Measurements from ENCODE around the gene ADD3. TPM values are rescaled to one million over a fixed set of nuclear protein-coding genes. Genes with fewer than 3 reads are reported as not detected.
"Not testable (repeated sequence)": the region's sequence is repeated elsewhere in the genome, so short reads cannot be mapped to it uniquely, and the experiment has no call there.

ADD3 gene
- total and polyA plus RNA-seq, 5 donors = 47.4 to 146 (median 122) TPM

DNA sequence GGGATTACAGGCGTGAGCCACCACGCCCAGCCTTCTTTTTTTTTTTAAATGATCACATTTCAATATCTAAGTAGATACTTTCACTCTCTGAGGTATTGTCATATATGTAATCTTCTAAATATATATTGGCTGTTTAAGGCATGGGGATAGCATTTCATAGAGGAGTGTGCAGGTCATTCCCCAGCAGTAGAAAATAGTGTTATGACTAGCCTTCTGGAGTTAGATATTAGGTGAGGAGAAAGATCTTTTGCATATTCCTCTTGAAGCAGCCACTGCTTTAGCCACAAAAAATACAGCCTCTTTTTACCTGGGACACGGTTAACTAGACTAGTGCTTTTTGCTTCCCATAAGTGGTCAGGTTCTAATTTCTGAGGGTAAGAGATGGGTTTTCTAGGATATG is 28.9 kb downstream of the ADD3 start:
- Histone ChIP-seq H3K9me3 (ENCODE audit: control insufficient read depth, low read length) (no peaks in the 10 kb centered on the region), H3K4me3 (ENCODE audit: low read length) (no peak overlapping the region), H3K27ac (ENCODE audit: low read length) (no peak overlapping the region), H3K27me3 (ENCODE audit: control insufficient read depth, insufficient read depth) (no peaks in the 10 kb centered on the region), H3K4me1 (ENCODE audit: control insufficient read depth, insufficient read depth, low read length) (peaks cover 13% of the 10 kb centered on the region)
- ATAC-seq (no peak), DNase-seq (no peak)
- intact Hi-C loops (cut with DNase I) = loop anchor here in 1 of 4 donors (10.0 kb wide), 1 partner anchor 98 kb away; no protein-coding TSS in a partner anchor
- WGBS = 91% methylated on average over 3 of the region's 3 CpGs

DNA sequence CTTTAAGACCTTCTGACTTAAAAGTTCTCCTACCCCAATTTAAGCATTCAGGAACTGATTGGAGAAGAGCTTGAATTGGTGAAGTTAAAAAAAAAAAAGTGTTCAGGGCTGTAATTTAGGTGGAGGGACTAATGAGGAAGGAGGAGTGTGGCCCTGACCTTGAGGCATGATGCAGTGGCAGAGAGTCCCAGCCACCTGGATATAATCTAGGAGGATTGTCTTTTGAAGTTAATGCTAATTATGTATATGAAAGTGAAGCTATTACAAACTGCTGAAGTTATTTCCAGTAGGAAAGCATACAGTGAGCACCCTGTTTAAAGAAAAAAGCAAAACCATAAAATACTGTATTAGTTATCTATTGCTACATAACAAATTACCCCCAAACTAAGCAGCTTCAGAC is 31.5 kb downstream of the ADD3 start:
- no peak for ATAC-seq
- intact Hi-C loops (cut with DNase I) = loop anchor here in 1 of 4 donors (10.0 kb wide), 1 partner anchor 96 kb away; no protein-coding TSS in a partner anchor
- peaks cover 11% of the 10 kb centered on the region for H3K4me1 ChIP-seq (ENCODE audit: control insufficient read depth, insufficient read depth, low read length)

GRCh38 chr10:110040108-110040507 is 32.3 kb downstream of the ADD3 start:
- DNase-seq = no peak
- ATAC-seq = no peak
- WGBS = 79% methylated on average over 1 of the region's 1 CpG
- no peaks in the 10 kb centered on the region for H3K27me3 ChIP-seq (ENCODE audit: control insufficient read depth, insufficient read depth)
- H3K9me3 ChIP-seq (ENCODE audit: control insufficient read depth, low read length) = no peaks in the 10 kb centered on the region
- no peak overlapping the region for H3K27ac ChIP-seq (ENCODE audit: low read length)
- H3K4me1 ChIP-seq (ENCODE audit: control insufficient read depth, insufficient read depth, low read length) = peaks cover 10% of the 10 kb centered on the region
- H3K4me3 ChIP-seq (ENCODE audit: low read length) = no peak overlapping the region
- intact Hi-C loops (cut with DNase I) = no loop called here

More for the DNA sequence above, 31.5 kb downstream of the ADD3 start:
- H3K27ac ChIP-seq (ENCODE audit: low read length) = no peak overlapping the region
- no peaks in the 10 kb centered on the region for H3K27me3 ChIP-seq (ENCODE audit: control insufficient read depth, insufficient read depth)
- no peaks in the 10 kb centered on the region for H3K9me3 ChIP-seq (ENCODE audit: control insufficient read depth, low read length)
- H3K4me3 ChIP-seq (ENCODE audit: low read length) = no peak overlapping the region
- no peak for DNase-seq

DNA sequence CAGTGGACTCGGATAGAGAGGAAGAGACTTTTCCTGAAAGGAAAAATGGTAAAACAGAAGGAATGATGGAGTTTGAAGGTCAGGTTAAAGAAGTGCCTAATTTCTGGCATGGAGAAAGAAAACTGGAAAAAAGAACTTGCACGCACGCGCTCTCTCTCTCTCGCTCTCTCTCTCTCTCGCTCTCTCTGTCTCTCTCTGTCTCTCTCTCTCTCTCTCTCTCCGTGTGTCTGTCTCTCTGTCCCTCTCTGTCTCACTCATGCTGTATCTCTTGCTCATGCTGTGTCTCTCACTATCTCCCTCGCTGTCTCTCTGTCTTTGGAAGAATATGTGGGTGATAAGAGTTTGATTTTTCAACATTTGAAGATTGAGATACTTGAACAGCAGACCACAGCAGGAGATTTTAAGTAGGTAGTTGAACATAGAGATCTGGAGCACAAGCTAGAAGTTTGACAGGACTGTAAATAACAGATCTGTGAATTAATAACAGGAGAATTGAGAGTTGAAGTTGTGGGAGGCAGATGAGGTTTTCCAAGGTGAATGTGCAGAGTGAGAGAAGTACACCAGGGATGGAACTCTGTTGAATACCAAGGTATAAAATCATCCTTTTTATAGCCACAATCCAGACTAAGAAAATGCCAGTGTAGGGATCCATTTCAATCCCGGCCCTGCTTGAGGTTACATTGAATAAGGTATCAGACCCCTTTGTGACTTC is 33.1 kb downstream of the ADD3 start:
- no peak for DNase-seq
- Histone ChIP-seq H3K4me1 (ENCODE audit: control insufficient read depth, insufficient read depth, low read length) (peaks cover 7% of the 10 kb centered on the region), H3K27me3 (ENCODE audit: control insufficient read depth, insufficient read depth) (no peaks in the 10 kb centered on the region), H3K9me3 (ENCODE audit: control insufficient read depth, low read length) (no peaks in the 10 kb centered on the region), H3K27ac (ENCODE audit: low read length) (no peak overlapping the region), H3K4me3 (ENCODE audit: low read length) (no peak overlapping the region)
- intact Hi-C loops (cut with DNase I) = no loop called here
- WGBS = 83% methylated on average over 9 of the region's 9 CpGs
- ATAC-seq = no peak

GRCh38 chr10:110041479-110041829 is 33.7 kb downstream of the ADD3 start:
- peaks cover 7% of the 10 kb centered on the region for H3K4me1 ChIP-seq (ENCODE audit: control insufficient read depth, insufficient read depth, low read length)
- WGBS = 61% methylated on average over 3 of the region's 3 CpGs
- H3K9me3 ChIP-seq (ENCODE audit: control insufficient read depth, low read length) = no peaks in the 10 kb centered on the region
- H3K4me3 ChIP-seq (ENCODE audit: low read length) = no peak overlapping the region
- no peaks in the 10 kb centered on the region for H3K27me3 ChIP-seq (ENCODE audit: control insufficient read depth, insufficient read depth)
- ATAC-seq (no peak), DNase-seq (no peak)
- intact Hi-C loops (cut with DNase I) = no loop called here
- H3K27ac ChIP-seq (ENCODE audit: low read length) = no peak overlapping the region

DNA sequence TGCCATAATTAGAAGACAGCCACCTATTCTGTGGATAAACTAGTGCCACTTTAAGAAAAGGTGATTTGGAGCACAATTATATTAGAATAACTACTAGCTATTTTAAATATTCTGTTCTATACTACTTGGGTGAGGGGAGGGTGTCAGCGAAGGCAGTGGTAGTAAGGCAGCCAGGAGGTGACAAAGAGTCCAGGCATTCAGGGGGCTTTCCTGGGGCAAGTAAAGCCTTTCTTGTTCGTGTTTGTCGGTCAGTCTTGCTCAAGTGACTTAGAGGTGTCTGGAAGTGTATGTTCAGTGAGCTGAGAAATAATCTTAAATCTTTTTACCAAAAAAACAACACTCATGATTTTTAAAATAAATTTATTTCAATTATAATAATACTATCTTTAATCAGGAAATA is 34.4 kb downstream of the ADD3 start:
- DNase-seq (no peak), ATAC-seq (no peak)
- H3K4me3 ChIP-seq (ENCODE audit: low read length) = no peak overlapping the region
- intact Hi-C loops (cut with DNase I) = no loop called here
- H3K27ac ChIP-seq (ENCODE audit: low read length) = no peak overlapping the region
- H3K9me3 ChIP-seq (ENCODE audit: control insufficient read depth, low read length) = no peaks in the 10 kb centered on the region
- 39% methylated on average over 3 of the region's 3 CpGs for WGBS
- no peaks in the 10 kb centered on the region for H3K27me3 ChIP-seq (ENCODE audit: control insufficient read depth, insufficient read depth)
- peaks cover 5% of the 10 kb centered on the region for H3K4me1 ChIP-seq (ENCODE audit: control insufficient read depth, insufficient read depth, low read length)

- intact Hi-C loops (cut with DNase I) = no loop called here
- H3K9me3 ChIP-seq (ENCODE audit: control insufficient read depth, low read length) = no peaks in the 10 kb centered on the region
- DNase-seq (no peak), ATAC-seq (no peak)
- no peaks in the 10 kb centered on the region for H3K27me3 ChIP-seq (ENCODE audit: control insufficient read depth, insufficient read depth)
- no peak overlapping the region for H3K27ac ChIP-seq (ENCODE audit: low read length)
- peaks cover 5% of the 10 kb centered on the region for H3K4me1 ChIP-seq (ENCODE audit: control insufficient read depth, insufficient read depth, low read length)
- no peak overlapping the region for H3K4me3 ChIP-seq (ENCODE audit: low read length)
- 89% methylated on average over 4 of the region's 4 CpGs for WGBS
Measured at GRCh38 chr10:110042891-110043290, 35.1 kb downstream of the ADD3 start.

DNA sequence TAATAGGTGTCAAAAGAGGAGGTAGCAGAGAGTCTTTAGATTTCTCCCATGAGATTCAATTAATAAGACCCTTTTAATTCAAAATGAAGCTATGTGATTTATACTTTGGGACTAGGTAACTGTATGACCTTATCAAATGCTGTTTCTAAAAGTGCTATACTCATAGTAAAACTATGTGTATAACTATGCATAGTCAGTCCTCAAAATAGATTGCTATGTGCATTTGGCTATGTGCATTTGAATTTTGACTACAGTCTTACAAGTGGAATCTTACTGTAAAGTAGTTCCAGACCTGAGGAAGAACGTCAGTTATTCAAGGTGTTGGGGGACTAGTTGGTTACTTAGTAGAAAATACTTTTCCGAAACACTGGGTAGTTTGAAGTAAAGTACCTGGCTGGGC is 36.9 kb downstream of the ADD3 start:
- Histone ChIP-seq H3K4me3 (ENCODE audit: low read length) (no peak overlapping the region), H3K4me1 (ENCODE audit: control insufficient read depth, insufficient read depth, low read length) (peaks cover 3% of the 10 kb centered on the region), H3K27ac (ENCODE audit: low read length) (no peak overlapping the region), H3K27me3 (ENCODE audit: control insufficient read depth, insufficient read depth) (no peaks in the 10 kb centered on the region), H3K9me3 (ENCODE audit: control insufficient read depth, low read length) (no peaks in the 10 kb centered on the region)
- 89% methylated on average over 2 of the region's 2 CpGs for WGBS
- ATAC-seq (no peak), DNase-seq (no peak)
- intact Hi-C loops (cut with DNase I) = no loop called here

DNA sequence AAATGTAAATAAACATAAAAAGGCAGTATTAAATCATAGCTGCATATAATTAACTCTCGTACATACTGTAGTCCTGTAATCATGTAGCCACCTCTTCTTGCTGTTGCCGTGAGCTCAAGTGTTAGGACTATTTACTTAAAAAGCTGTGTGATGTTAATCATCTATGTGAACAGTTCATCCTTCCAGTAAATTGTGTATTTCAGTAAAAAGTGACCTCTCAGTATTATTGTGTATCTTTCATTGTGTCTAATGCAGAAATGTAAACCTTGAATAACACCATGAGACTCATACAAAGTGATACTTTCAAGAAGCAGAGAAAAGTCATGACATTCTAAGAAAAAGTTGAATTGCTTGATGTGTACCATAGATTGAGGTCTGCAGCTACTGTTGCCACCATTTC is 38.0 kb downstream of the ADD3 start:
- DNase-seq (no peak), ATAC-seq (no peak)
- Histone ChIP-seq H3K4me3 (ENCODE audit: low read length) (no peak overlapping the region), H3K9me3 (ENCODE audit: control insufficient read depth, low read length) (no peaks in the 10 kb centered on the region), H3K4me1 (ENCODE audit: control insufficient read depth, insufficient read depth, low read length) (no peaks in the 10 kb centered on the region), H3K27ac (ENCODE audit: low read length) (no peak overlapping the region), H3K27me3 (ENCODE audit: control insufficient read depth, insufficient read depth) (no peaks in the 10 kb centered on the region)
- intact Hi-C loops (cut with DNase I) = no loop called here
- WGBS = 77% methylated on average over 2 of the region's 2 CpGs

DNA sequence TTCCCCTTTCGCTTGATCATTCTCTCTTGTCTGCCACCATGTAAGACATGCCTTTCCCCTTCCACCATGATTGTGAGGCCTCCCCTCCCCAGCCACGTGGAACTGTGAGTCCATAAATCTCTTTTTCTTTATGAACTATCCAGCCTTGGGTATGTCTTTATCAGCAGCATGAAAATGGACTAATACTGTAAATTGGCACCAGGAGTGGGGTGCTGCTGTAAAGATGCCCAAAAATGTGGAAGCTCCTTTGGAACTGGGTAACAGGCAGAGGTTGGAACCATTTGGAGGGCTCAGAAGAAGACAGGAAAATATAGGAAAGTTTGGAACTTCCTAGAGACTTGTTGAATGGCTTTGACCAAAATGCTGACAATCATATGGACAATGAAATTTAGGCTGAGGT is 40.4 kb downstream of the ADD3 start:
- H3K27me3 ChIP-seq (ENCODE audit: control insufficient read depth, insufficient read depth); H3K4me3 ChIP-seq (ENCODE audit: low read length); H3K9me3 ChIP-seq (ENCODE audit: control insufficient read depth, low read length); H3K4me1 ChIP-seq (ENCODE audit: control insufficient read depth, insufficient read depth, low read length); intact Hi-C loops (cut with DNase I); DNase-seq; H3K27ac ChIP-seq (ENCODE audit: low read length); ATAC-seq: not testable (repeated sequence)
- WGBS = over 99% methylated on average over 2 of the region's 2 CpGs

GRCh38 chr10:110048781-110049180 is 41.0 kb downstream of the ADD3 start:
- no peak for DNase-seq
- intact Hi-C loops (cut with DNase I) = no loop called here
- no peak for ATAC-seq
- WGBS = 89% methylated on average over 1 of the region's 1 CpG
- Histone ChIP-seq H3K27ac (ENCODE audit: low read length) (no peak overlapping the region), H3K9me3 (ENCODE audit: control insufficient read depth, low read length) (no peaks in the 10 kb centered on the region), H3K27me3 (ENCODE audit: control insufficient read depth, insufficient read depth) (no peaks in the 10 kb centered on the region), H3K4me3 (ENCODE audit: low read length) (no peak overlapping the region), H3K4me1 (ENCODE audit: control insufficient read depth, insufficient read depth, low read length) (peaks cover 3% of the 10 kb centered on the region)
